Endodermal cell (in vitro differentiated cells): ENCODE measurements around the gene FXR1. TPM values are rescaled to one million over a fixed set of nuclear protein-coding genes. Genes with fewer than 3 reads are reported as not detected.
A peak's percentile ranks its signal among the peaks of the same experiment; 100 is the strongest.

ENCODE experiments used
- DNase-seq: peaks from one replicate; pipeline ENCODE4 v3.0.0-alpha.2; 2017
- H3K27ac ChIP-seq: 2 replicates; pipeline ENCODE4 v1.5.1; 2013; ENCODE audit warnings: mild to moderate bottlenecking, low read depth, low read length, moderate library complexity
- H3K27me3 ChIP-seq: 2 replicates; pipeline ENCODE4 v1.6.1; 2013; ENCODE audit warnings: mild to moderate bottlenecking, low read length, moderate library complexity; ENCODE audit not compliant: insufficient read depth, control insufficient read depth, poor library complexity, severe bottlenecking
- H3K36me3 ChIP-seq: 2 replicates; pipeline ENCODE4 v1.7.0; 2013; ENCODE audit warnings: mild to moderate bottlenecking, low read length, moderate library complexity; ENCODE audit not compliant: control insufficient read depth, insufficient read depth
- H3K4me1 ChIP-seq: one replicate; pipeline ENCODE4 v1.7.0; 2013; ENCODE audit warnings: low read length; ENCODE audit not compliant: control insufficient read depth, insufficient read depth
- H3K4me3 ChIP-seq: 2 replicates; pipeline ENCODE4 v1.5.1; 2013; ENCODE audit warnings: mild to moderate bottlenecking, low read length, moderate library complexity
- H3K9ac ChIP-seq: 2 replicates; pipeline ENCODE4 v1.6.1; 2013; ENCODE audit warnings: mild to moderate bottlenecking, low read length, moderate library complexity; ENCODE audit not compliant: poor library complexity, severe bottlenecking; ENCODE audit errors: extremely low read depth
- H3K9me3 ChIP-seq: 2 replicates; pipeline ENCODE4 v1.6.1; 2013; ENCODE audit warnings: mild to moderate bottlenecking, low read length, moderate library complexity; ENCODE audit not compliant: control insufficient read depth
- H3K27ac Mint-ChIP-seq: 2 replicates; pipeline ENCODE4 v1.8.0; 2020; ENCODE audit warnings: mixed read lengths
- H3K27me3 Mint-ChIP-seq: 2 replicates; pipeline ENCODE4 v1.8.0; 2021; ENCODE audit warnings: mild to moderate bottlenecking, mixed read lengths; ENCODE audit not compliant: insufficient read depth
- H3K36me3 Mint-ChIP-seq: 2 replicates; pipeline ENCODE4 v1.8.0; 2020; ENCODE audit warnings: low read depth, mixed read lengths
- H3K4me1 Mint-ChIP-seq: 2 replicates; pipeline ENCODE4 v1.8.0; 2020; ENCODE audit warnings: mixed read lengths
- H3K4me3 Mint-ChIP-seq: 2 replicates; pipeline ENCODE4 v1.8.0; 2020; ENCODE audit warnings: mild to moderate bottlenecking, moderate library complexity, mixed read lengths
- H3K9me3 Mint-ChIP-seq: 2 replicates; pipeline ENCODE4 v1.8.0; 2020; ENCODE audit warnings: mild to moderate bottlenecking, mixed read lengths
- CTCF ChIP-seq: fragments of 200-600 bp; sonication (generic); conservative IDR thresholded peaks from 2 replicates; pipeline ENCODE4 v1.5.0; 2021; ENCODE audit warnings: antibody characterized with exemption, mild to moderate bottlenecking
- WGBS, 2 experiments: methylation state at CpG; one replicate each; pipeline versions ENCODE4 v1.1.5 to v1.1.7; 2013; ENCODE audit warnings: missing lambda C conversion rate in 2 of 2, mixed read lengths in 1 of 2; ENCODE audit not compliant: insufficient coverage in 1 of 2, insufficient read length in 1 of 2; 5-methylcytosine and 5-hydroxymethylcytosine counted together
- total RNA-seq, 2 donors: library from RNA; stranded (reverse); fragmentation: NEBNext Ultra II Directional in 1 of 2; extraction: Animal tissue kit (Norgen Biotek cat#: 25700) in 1 of 2; gene quantifications; 2 replicates in 1 of 2; 3 replicates in 1 of 2; pipeline ENCODE4 v1.2.1, GENCODE V29; 2021

FXR1 gene
- total RNA-seq, 2 donors from 2014 or later: 252 to 298 TPM

- WGBS, 2 experiments: 85 to 100% methylated on average over 1 of the region's 1 CpG
- Histone ChIP-seq H3K9ac (no peak overlapping the region), H3K27me3 (no peaks in the 10 kb centered on the region), H3K36me3 (peaks cover 68% of the 10 kb centered on the region), H3K9me3 (no peaks in the 10 kb centered on the region), H3K27ac (no peak overlapping the region), H3K4me1 (no peaks in the 10 kb centered on the region), H3K4me3 (no peak overlapping the region)
- Mint-ChIP-seq H3K4me1 (peaks cover 4% of the 10 kb centered on the region), H3K4me3 (no peak overlapping the region), H3K36me3 (peaks cover 39% of the 10 kb centered on the region), H3K27me3 (no peaks in the 10 kb centered on the region), H3K9me3 (no peaks in the 10 kb centered on the region), H3K27ac (no peak overlapping the region)
- TF ChIP-seq CTCF: no peak
- DNase-seq: no peak
Observed at GRCh38 chr3:180934638-180935037, 22.2 kb downstream of the FXR1 start.

- no peaks in the 10 kb centered on the region for H3K27me3 ChIP-seq
- H3K4me3 ChIP-seq: no peak overlapping the region
- H3K9me3 ChIP-seq: no peaks in the 10 kb centered on the region
- Mint-ChIP-seq H3K4me3 (no peak overlapping the region), H3K4me1 (no peaks in the 10 kb centered on the region), H3K36me3 (peaks cover 64% of the 10 kb centered on the region), H3K27ac (no peak overlapping the region), H3K27me3 (no peaks in the 10 kb centered on the region), H3K9me3 (no peaks in the 10 kb centered on the region)
- DNase-seq: no peak
- TF ChIP-seq CTCF: no peak
- H3K36me3 ChIP-seq: peaks cover 77% of the 10 kb centered on the region
- WGBS, 2 experiments: 94 to 100% methylated on average over 3 of the region's 5 CpGs
- no peak overlapping the region for H3K27ac ChIP-seq
- no peaks in the 10 kb centered on the region for H3K4me1 ChIP-seq
- no peak overlapping the region for H3K9ac ChIP-seq
Observed at GRCh38 chr3:180940826-180941225, 28.4 kb downstream of the FXR1 start.

- H3K27ac Mint-ChIP-seq: peak overlapping the region; percentile 15
- H3K9me3 Mint-ChIP-seq: no peaks in the 10 kb centered on the region
- no peak overlapping the region for H3K27ac ChIP-seq
- no peak overlapping the region for H3K9ac ChIP-seq
- no peaks in the 10 kb centered on the region for H3K4me1 ChIP-seq
- no peak for DNase-seq
- H3K36me3 Mint-ChIP-seq: peaks cover 61% of the 10 kb centered on the region
- TF ChIP-seq CTCF: no peak
- H3K27me3 ChIP-seq: no peaks in the 10 kb centered on the region
- H3K4me3 ChIP-seq: no peak overlapping the region
- no peaks in the 10 kb centered on the region for H3K27me3 Mint-ChIP-seq
- peaks cover 81% of the 10 kb centered on the region for H3K36me3 ChIP-seq
- H3K9me3 ChIP-seq: no peaks in the 10 kb centered on the region
- 69 to 80% methylated on average over 2 to 4 of the region's 4 CpGs for WGBS, 2 experiments
- peaks cover 20% of the 10 kb centered on the region for H3K4me1 Mint-ChIP-seq
- H3K4me3 Mint-ChIP-seq: no peak overlapping the region
Observed at GRCh38 chr3:180947761-180948390, 35.4 kb downstream of the FXR1 start.
